ENCODE data around the gene ZNF778.

The ZNF778 gene

GRCh38 chr16:89200124-89200849 is 17.2 kb upstream of the ZNF778 start, which contains the start of gene SLC22A31:
TSS of gene SLC22A31 (minus strand) at chr16:89200537. CDS start at chr16:89200501, 36 bp downstream.
- TF ChIP-seq POU2F2 (IDR thresholded peaks at IDR 0.05; ENCODE audit: low read depth, low read length) (no peak), TAF1 (IDR thresholded peaks at IDR 0.05; ENCODE audit: low read depth, low read length) (no peak)
- DNase-seq (ENCODE audit: insufficient read length, low spot score) (no peak), FAIRE-seq (no peak)

- TF ChIP-seq POLR2A (IDR thresholded peaks at IDR 0.05; ENCODE audit: low read depth, low read length) = no peak
- TF ChIP-seq POU2F2 (IDR thresholded peaks at IDR 0.05; ENCODE audit: low read depth, low read length) = no peak
- TF ChIP-seq TAF1 (IDR thresholded peaks at IDR 0.05; ENCODE audit: low read depth, low read length) = no peak
- TF ChIP-seq SPI1 (IDR thresholded peaks at IDR 0.05; ENCODE audit: low read depth, low read length) = no peak
- no peak for TF ChIP-seq POLR2AphosphoS5 (IDR thresholded peaks at IDR 0.05; ENCODE audit: low read depth, low read length)
- TF ChIP-seq PAX5 (IDR thresholded peaks at IDR 0.05; ENCODE audit: insufficient read depth, low read length, severe bottlenecking) = no peak
- DNase-seq (ENCODE audit: insufficient read length, low spot score) (no peak), FAIRE-seq (no peak)
Measured at GRCh38 chr16:89200850-89201411, 16.6 kb upstream of the ZNF778 start.

GRCh38 chr16:89201439-89202377 is 15.8 kb upstream of the ZNF778 start:
- peak; percentile 68 for FAIRE-seq
- TF ChIP-seq POLR2AphosphoS5 (IDR thresholded peaks at IDR 0.05; ENCODE audit: low read depth, low read length) (no peak), PAX5 (IDR thresholded peaks at IDR 0.05; ENCODE audit: insufficient read depth, low read length, severe bottlenecking) (no peak), TAF1 (IDR thresholded peaks at IDR 0.05; ENCODE audit: low read depth, low read length) (no peak), POU2F2 (IDR thresholded peaks at IDR 0.05; ENCODE audit: low read depth, low read length) (no peak), POLR2A (IDR thresholded peaks at IDR 0.05; ENCODE audit: low read depth, low read length) (no peak), SPI1 (IDR thresholded peaks at IDR 0.05; ENCODE audit: low read depth, low read length) (no peak)
- peak; percentile 85 for DNase-seq (ENCODE audit: insufficient read length, low spot score)

- DNase-seq (ENCODE audit: insufficient read length, low spot score) (no peak), FAIRE-seq (peak; percentile 13)
- no peak for TF ChIP-seq POLR2AphosphoS5 (IDR thresholded peaks at IDR 0.05; ENCODE audit: low read depth, low read length)
Measured at GRCh38 chr16:89202422-89203215, 14.9 kb upstream of the ZNF778 start.

- TF ChIP-seq POLR2AphosphoS5 (IDR thresholded peaks at IDR 0.05; ENCODE audit: low read depth, low read length) (no peak), TAF1 (IDR thresholded peaks at IDR 0.05; ENCODE audit: low read depth, low read length) (no peak), POLR2A (IDR thresholded peaks at IDR 0.05; ENCODE audit: low read depth, low read length) (no peak), POU2F2 (IDR thresholded peaks at IDR 0.05; ENCODE audit: low read depth, low read length) (no peak), PAX5 (IDR thresholded peaks at IDR 0.05; ENCODE audit: insufficient read depth, low read length, severe bottlenecking) (no peak), SPI1 (IDR thresholded peaks at IDR 0.05; ENCODE audit: low read depth, low read length) (no peak)
- DNase-seq (ENCODE audit: insufficient read length, low spot score) (no peak), FAIRE-seq (no peak)
Measured at GRCh38 chr16:89207993-89208392, 9.5 kb upstream of the ZNF778 start.

GRCh38 chr16:89209522-89210044 is 7.9 kb upstream of the ZNF778 start:
- no peak for FAIRE-seq

GRCh38 chr16:89210165-89210903 is 7.2 kb upstream of the ZNF778 start:
- TF ChIP-seq SPI1 (IDR thresholded peaks at IDR 0.05; ENCODE audit: low read depth, low read length) (no peak), POLR2AphosphoS5 (IDR thresholded peaks at IDR 0.05; ENCODE audit: low read depth, low read length) (no peak), PAX5 (IDR thresholded peaks at IDR 0.05; ENCODE audit: insufficient read depth, low read length, severe bottlenecking) (no peak), TAF1 (IDR thresholded peaks at IDR 0.05; ENCODE audit: low read depth, low read length) (no peak), POLR2A (IDR thresholded peaks at IDR 0.05; ENCODE audit: low read depth, low read length) (no peak), POU2F2 (IDR thresholded peaks at IDR 0.05; ENCODE audit: low read depth, low read length) (no peak)
- DNase-seq (ENCODE audit: insufficient read length, low spot score) = no peak
- no peak for FAIRE-seq

More at GRCh38 chr16:89209522-89210044, 7.9 kb upstream of the ZNF778 start:
- no peak for TF ChIP-seq SPI1 (IDR thresholded peaks at IDR 0.05; ENCODE audit: low read depth, low read length)
- TF ChIP-seq TAF1 (IDR thresholded peaks at IDR 0.05; ENCODE audit: low read depth, low read length) = no peak
- no peak for TF ChIP-seq POLR2AphosphoS5 (IDR thresholded peaks at IDR 0.05; ENCODE audit: low read depth, low read length)
- TF ChIP-seq POU2F2 (IDR thresholded peaks at IDR 0.05; ENCODE audit: low read depth, low read length) = no peak
- no peak for TF ChIP-seq POLR2A (IDR thresholded peaks at IDR 0.05; ENCODE audit: low read depth, low read length)
- no peak for TF ChIP-seq PAX5 (IDR thresholded peaks at IDR 0.05; ENCODE audit: insufficient read depth, low read length, severe bottlenecking)
- DNase-seq (ENCODE audit: insufficient read length, low spot score) = no peak

GRCh38 chr16:89210904-89211515 is 6.5 kb upstream of the ZNF778 start:
- DNase-seq (ENCODE audit: insufficient read length, low spot score) (no peak), FAIRE-seq (no peak)
- no peak for TF ChIP-seq POLR2A (IDR thresholded peaks at IDR 0.05; ENCODE audit: low read depth, low read length)
- TF ChIP-seq POLR2AphosphoS5 (IDR thresholded peaks at IDR 0.05; ENCODE audit: low read depth, low read length) = no peak
- no peak for TF ChIP-seq SPI1 (IDR thresholded peaks at IDR 0.05; ENCODE audit: low read depth, low read length)
- TF ChIP-seq TAF1 (IDR thresholded peaks at IDR 0.05; ENCODE audit: low read depth, low read length) = no peak
- no peak for TF ChIP-seq POU2F2 (IDR thresholded peaks at IDR 0.05; ENCODE audit: low read depth, low read length)
- no peak for TF ChIP-seq PAX5 (IDR thresholded peaks at IDR 0.05; ENCODE audit: insufficient read depth, low read length, severe bottlenecking)
